Right lobe of liver (tissue), 6 donors: Measurements from ENCODE around the gene YTHDF1. TPM values are rescaled to one million over a fixed set of nuclear protein-coding genes. Genes with fewer than 3 reads are reported as not detected.

Source experiments
- ATAC-seq, 4 donors: fragments of 200-7000 bp; cut with Tn5 transposase; one replicate each; pipeline ENCODE4 v1.9.1; 2020; ENCODE audit warnings: mild to moderate bottlenecking in 4 of 4, moderate library complexity in 4 of 4
- DNase-seq, 3 donors: peaks; one replicate each; pipeline ENCODE4 v3.0.0-alpha.2; 2020
- H3K27ac ChIP-seq, 3 donors: fragments of 200-600 bp; one replicate each; pipeline ENCODE4 v1.8.0; 2022
- H3K27me3 ChIP-seq, 2 donors: fragments of 200-600 bp; one replicate each; pipeline ENCODE4 v1.8.0; 2022
- H3K36me3 ChIP-seq, 4 donors: fragments of 200-600 bp; sonication (generic) in 1 of 4; one replicate each; pipeline versions ENCODE4 v1.5.1 to v1.8.0; 2017 to 2022; ENCODE audit warnings: control low read depth in 1 of 4
- H3K4me1 ChIP-seq, 4 donors: fragments of 200-600 bp; sonication (generic) in 1 of 4; one replicate each; pipeline versions ENCODE4 v1.5.1 to v1.8.0; 2017 to 2022; ENCODE audit warnings: control low read depth in 1 of 4
- H3K4me3 ChIP-seq, 3 donors: fragments of 200-600 bp; one replicate each; pipeline ENCODE4 v1.8.0; 2022
- H3K9me3 ChIP-seq, 4 donors: fragments of 200-600 bp; sonication (generic) in 1 of 4; one replicate each; pipeline versions ENCODE4 v1.5.1 to v1.8.0; 2017 to 2022; ENCODE audit warnings: control low read depth in 1 of 4
- POLR2A ChIP-seq: fragments of 450-650 bp; IDR thresholded peaks from one replicate; pipeline ENCODE4 v1.6.1; 2017; ENCODE audit warnings: antibody characterized with exemption, mild to moderate bottlenecking
- WGBS: methylation state at CpG from one replicate; pipeline ENCODE4 v1.1.6; 2018; ENCODE audit warnings: low coverage, low lambda C conversion rate; ENCODE audit not compliant: insufficient coverage; ENCODE audit errors: missing lambda C conversion rate; 5-methylcytosine and 5-hydroxymethylcytosine counted together
- intact Hi-C, 2 donors: fragments of 100-400 bp; cut with DNase I; formaldehyde crosslinking; loops; one replicate each; pipeline versions ENCODE4 v1.11.2 to v1.14.1; 2022
- total RNA-seq, 6 experiments: library from RNA; depleted of rRNA in 2 of 6; stranded (reverse); fragments of >200 nt in 2 of 6; fragmentation: NEBNext Ultra II Directional in 3 of 6; extraction: Animal tissue kit (Norgen Biotek cat#: 25700) in 3 of 6; gene quantifications; one replicate each; pipeline versions ENCODE4 v1.1.0 to v1.2.4, GENCODE V29; 2016 to 2023
- TF ChIP-seq, protein P1 (sequence below), 4 donors: fragments of 200-600 bp in 3 of 4; fragments of 450-650 bp in 1 of 4; IDR thresholded peaks; one replicate each; pipeline versions ENCODE4 v1.5.1 to v1.8.0; 2016 to 2022; ENCODE audit warnings: antibody characterized with exemption in 4 of 4, mild to moderate bottlenecking in 2 of 4
- donor health status: DM: no; HTN: yes; CAD: no.
- donor health status: DM: no; HTN: no; CAD: no.
- donor health status: DM: no; HTN: no; CAD: no.
- donor health status: DM: no; HTN: yes; CAD: no.
- donor health status: DM: no; HTN: yes; CAD: no.

YTHDF1 gene
- total RNA-seq, 6 experiments from 2014 or later: 16.4 to 23.6 (median 21.1) TPM

DNA sequence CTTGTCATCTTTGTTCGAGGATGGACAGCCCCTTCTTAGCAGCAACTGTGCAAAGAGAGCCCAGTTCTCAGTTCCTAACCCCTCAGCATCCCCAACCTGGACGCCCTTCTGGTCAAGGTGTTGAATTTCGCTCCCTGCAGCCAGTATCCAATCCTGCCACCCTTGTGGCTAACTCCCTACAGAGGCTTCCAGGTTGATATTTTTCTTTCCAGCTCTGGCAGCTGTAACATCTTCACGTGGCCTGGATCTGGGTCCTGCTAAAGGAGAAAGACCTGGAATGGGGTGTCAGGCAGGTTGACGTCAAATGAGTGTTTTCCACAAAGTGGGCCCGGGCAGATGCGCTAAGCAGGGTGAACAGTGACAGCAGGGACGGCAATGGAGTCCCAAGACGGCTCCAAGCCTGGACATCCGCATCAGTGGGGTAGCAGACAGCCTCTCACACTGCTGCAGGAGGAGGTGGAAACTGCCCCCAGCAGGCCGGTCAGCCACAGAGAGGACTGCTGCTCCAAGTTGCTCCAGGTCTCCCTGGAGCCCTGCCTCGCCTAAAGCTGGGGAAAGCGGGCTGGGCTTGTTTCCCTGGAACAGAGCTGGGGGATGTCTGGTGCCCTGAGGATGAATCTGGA is 1.0 kb upstream of the YTHDF1 start:
- 72% methylated on average over 6 of the region's 13 CpGs for WGBS
- no peak for TF ChIP-seq POLR2A
- TF ChIP-seq, protein P1, sequence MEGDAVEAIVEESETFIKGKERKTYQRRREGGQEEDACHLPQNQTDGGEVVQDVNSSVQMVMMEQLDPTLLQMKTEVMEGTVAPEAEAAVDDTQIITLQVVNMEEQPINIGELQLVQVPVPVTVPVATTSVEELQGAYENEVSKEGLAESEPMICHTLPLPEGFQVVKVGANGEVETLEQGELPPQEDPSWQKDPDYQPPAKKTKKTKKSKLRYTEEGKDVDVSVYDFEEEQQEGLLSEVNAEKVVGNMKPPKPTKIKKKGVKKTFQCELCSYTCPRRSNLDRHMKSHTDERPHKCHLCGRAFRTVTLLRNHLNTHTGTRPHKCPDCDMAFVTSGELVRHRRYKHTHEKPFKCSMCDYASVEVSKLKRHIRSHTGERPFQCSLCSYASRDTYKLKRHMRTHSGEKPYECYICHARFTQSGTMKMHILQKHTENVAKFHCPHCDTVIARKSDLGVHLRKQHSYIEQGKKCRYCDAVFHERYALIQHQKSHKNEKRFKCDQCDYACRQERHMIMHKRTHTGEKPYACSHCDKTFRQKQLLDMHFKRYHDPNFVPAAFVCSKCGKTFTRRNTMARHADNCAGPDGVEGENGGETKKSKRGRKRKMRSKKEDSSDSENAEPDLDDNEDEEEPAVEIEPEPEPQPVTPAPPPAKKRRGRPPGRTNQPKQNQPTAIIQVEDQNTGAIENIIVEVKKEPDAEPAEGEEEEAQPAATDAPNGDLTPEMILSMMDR (IDR thresholded peaks at IDR 0.05): no peak
- H3K4me1 ChIP-seq: peaks cover 0 to 14% (median 6%) of the 10 kb centered on the region in 4 donors
- intact Hi-C loops: no loop called here
- ATAC-seq: no peak
- no peaks in the 10 kb centered on the region for H3K9me3 ChIP-seq
- peaks cover 0 to 19% (median 2%) of the 10 kb centered on the region in 4 donors for H3K36me3 ChIP-seq
- H3K27ac ChIP-seq: peak overlapping the region in 1 of 3 donors; percentile 64
- no peaks in the 10 kb centered on the region for H3K27me3 ChIP-seq
- H3K4me3 ChIP-seq: peak overlapping the region; percentile 72 to 79 (median 79)
- no peak for DNase-seq

DNA sequence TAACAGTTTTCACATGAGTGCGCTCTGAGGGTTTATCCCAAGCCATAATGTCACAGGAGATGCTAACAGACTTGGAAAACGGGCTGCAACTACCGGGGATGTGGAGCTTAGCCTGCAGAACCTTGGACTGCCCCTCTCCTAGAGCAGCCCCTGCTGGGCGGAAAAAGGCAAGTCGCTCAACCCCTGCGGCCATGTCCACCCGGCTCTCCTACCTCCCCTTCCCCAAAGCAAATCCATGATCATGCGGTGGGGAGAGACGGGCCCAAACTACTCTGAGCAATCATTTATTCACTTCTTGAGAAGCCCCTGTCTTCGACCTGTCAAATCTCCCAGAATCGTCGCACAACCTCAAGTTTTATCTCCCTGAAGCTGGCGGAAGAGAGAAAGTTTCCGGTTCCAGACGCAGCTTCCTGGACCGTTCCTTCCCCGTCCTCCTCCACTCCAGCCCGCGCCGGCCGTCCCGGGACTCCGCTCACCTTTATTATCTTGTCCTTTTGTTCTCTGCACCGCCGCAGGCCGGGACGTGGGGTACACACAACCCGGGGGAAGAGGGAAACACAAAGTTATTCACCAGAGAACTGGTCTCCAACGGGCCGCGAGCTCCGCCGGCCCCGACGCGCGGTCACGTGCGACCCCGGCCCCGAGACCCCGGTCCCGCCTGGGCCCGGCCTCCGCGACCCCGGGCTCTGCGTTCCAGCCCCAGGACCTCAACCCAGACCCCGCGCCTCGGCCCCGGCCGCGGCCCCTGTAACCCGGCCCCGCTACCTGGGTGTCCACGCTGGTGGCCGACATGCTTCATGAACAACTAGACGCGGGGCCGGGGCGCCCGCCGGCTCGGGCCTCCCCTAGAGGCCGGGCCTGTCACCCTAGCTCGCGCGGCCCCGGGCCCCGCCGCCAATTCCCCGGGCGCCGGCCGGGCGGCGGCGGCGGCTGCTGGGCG is 560 bp downstream of the YTHDF1 start:
- ATAC-seq (peak in 3 of 4 donors; percentile 6 to 32 (median 18)), DNase-seq (peak in 1 of 3 donors; percentile 47)
- intact Hi-C loops: no loop called here
- Histone ChIP-seq H3K4me1 (peaks cover 0 to 14% (median 6%) of the 10 kb centered on the region in 4 donors), H3K27me3 (no peaks in the 10 kb centered on the region), H3K27ac (peak overlapping the region; percentile 54 to 85 (median 78)), H3K4me3 (peak overlapping the region; percentile 79 to 95 (median 79)), H3K36me3 (peaks cover 0 to 30% (median 2%) of the 10 kb centered on the region in 4 donors), H3K9me3 (no peaks in the 10 kb centered on the region)
- WGBS: 4% methylated on average over 24 of the region's 81 CpGs
- TF ChIP-seq POLR2A: no peak
- TF ChIP-seq, protein P1 (IDR thresholded peaks at IDR 0.05): peak in 3 of 4 donors; percentile 24 to 29 (median 29)

GRCh38 chr20:63214514-63214913 is 1.4 kb downstream of the YTHDF1 start:
- intact Hi-C loops: no loop called here
- Histone ChIP-seq H3K27me3 (no peaks in the 10 kb centered on the region), H3K4me3 (peak overlapping the region in 1 of 3 donors; percentile 95), H3K4me1 (peaks cover 0 to 14% (median 6%) of the 10 kb centered on the region in 4 donors), H3K27ac (no peak overlapping the region), H3K36me3 (peaks cover 0 to 32% (median 2%) of the 10 kb centered on the region in 4 donors), H3K9me3 (no peaks in the 10 kb centered on the region)
- no peak for DNase-seq
- no peak for TF ChIP-seq POLR2A
- TF ChIP-seq, protein P1 (IDR thresholded peaks at IDR 0.05): no peak
- ATAC-seq: no peak
- 60% methylated on average over 6 of the region's 6 CpGs for WGBS

GRCh38 chr20:63212792-63213191 is 3.1 kb downstream of the YTHDF1 start:
- Histone ChIP-seq H3K27me3 (no peaks in the 10 kb centered on the region), H3K9me3 (no peaks in the 10 kb centered on the region), H3K4me1 (peaks cover 0 to 14% (median 6%) of the 10 kb centered on the region in 4 donors), H3K27ac (no peak overlapping the region), H3K36me3 (peaks cover 0 to 47% (median 6%) of the 10 kb centered on the region in 4 donors), H3K4me3 (no peak overlapping the region)
- ATAC-seq: no peak
- intact Hi-C loops: no loop called here
- TF ChIP-seq POLR2A: no peak
- TF ChIP-seq, protein P1 (IDR thresholded peaks at IDR 0.05): no peak
- DNase-seq: no peak
- WGBS: 97% methylated on average over 4 of the region's 5 CpGs
